Ishikawa (cell line): Measurements from ENCODE around the gene ETNK2.

Experiments used
- EP300 ChIP-seq: IDR thresholded peaks from 2 replicates; pipeline ENCODE4 v1.6.1; 2012; ENCODE audit warnings: borderline replicate concordance
- ZBTB7A ChIP-seq: IDR thresholded peaks from 2 replicates; pipeline ENCODE4 v1.6.1; 2012; ENCODE audit warnings: low read depth

DNA sequence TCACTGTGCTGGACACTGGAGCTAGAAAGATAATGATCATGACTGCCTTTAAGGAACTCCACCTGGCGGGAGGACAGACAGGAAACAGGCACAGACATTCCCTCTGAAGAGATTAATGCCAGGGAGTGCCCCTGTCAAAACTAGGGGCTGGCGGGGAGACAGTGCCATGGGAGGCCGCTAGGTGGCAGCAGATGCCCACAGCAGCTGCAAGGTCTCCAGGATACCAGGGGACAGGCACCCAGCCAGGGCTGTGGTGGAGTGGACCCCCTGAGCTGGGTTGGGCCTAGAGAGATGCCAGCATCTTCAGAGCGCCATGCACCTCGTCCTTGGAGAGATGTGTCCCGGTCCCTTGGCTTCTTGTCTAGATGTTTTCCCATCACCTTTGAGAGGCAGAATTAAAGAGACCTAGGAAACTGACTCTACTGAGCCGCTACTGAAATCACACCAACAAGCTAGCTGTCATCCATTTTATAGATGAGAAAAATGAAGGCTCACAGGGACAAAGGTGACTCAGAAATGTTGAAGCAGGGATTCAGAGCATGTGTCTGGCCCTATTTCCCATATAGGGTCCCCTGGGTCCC is 10.7 kb upstream of the ETNK2 start:
- TF ChIP-seq ZBTB7A (0 out of 2 replicates have a peak, but pooled peaks have one; percentile 31), EP300 (no peak)
